GM10847 (cell line): ENCODE results near the gene ASB8.

ENCODE experiments used
- POLR2A ChIP-seq: IDR thresholded peaks from 2 replicates; pipeline ENCODE4 v1.6.1; 2011; ENCODE audit not compliant: insufficient read length; ENCODE audit errors: extremely low read depth

The ASB8 gene

GRCh38 chr12:48128800-48129199 lies 28.5 kb downstream of the ASB8 start:
- TF ChIP-seq POLR2A = no peak

GRCh38 chr12:48126953-48127630 lies 30.2 kb downstream of the ASB8 start:
- TF ChIP-seq POLR2A = no peak

GRCh38 chr12:48125985-48126384 lies 31.3 kb downstream of the ASB8 start:
- TF ChIP-seq POLR2A = no peak

- no peak for TF ChIP-seq POLR2A
Measured at GRCh38 chr12:48123169-48123568, 34.1 kb downstream of the ASB8 start.

GRCh38 chr12:48122065-48122834 lies 35.1 kb downstream of the ASB8 start:
- no peak for TF ChIP-seq POLR2A

GRCh38 chr12:48121522-48121921 lies 35.8 kb downstream of the ASB8 start:
- no peak for TF ChIP-seq POLR2A

GRCh38 chr12:48119834-48120195 lies 37.5 kb downstream of the ASB8 start:
- TF ChIP-seq POLR2A = no peak

GRCh38 chr12:48119078-48119833 lies 38.1 kb downstream of the ASB8 start, which contains the start of gene PFKM:
Gene PFKM (plus strand): TSS chr12:48119364. CDS start chr12:48122775, 3,411 bp downstream.
- TF ChIP-seq POLR2A = no peak

GRCh38 chr12:48118284-48118871 lies 38.9 kb downstream of the ASB8 start:
- no peak for TF ChIP-seq POLR2A

- TF ChIP-seq POLR2A = no peak
Measured at GRCh38 chr12:48115957-48116356, 41.4 kb downstream of the ASB8 start.

GRCh38 chr12:48110691-48111311 lies 46.5 kb downstream of the ASB8 start:
- no peak for TF ChIP-seq POLR2A

- no peak for TF ChIP-seq POLR2A
Measured at GRCh38 chr12:48109424-48109823, 47.9 kb downstream of the ASB8 start.

GRCh38 chr12:48106681-48107613 lies 50.4 kb downstream of the ASB8 start:
- TF ChIP-seq POLR2A = no peak

GRCh38 chr12:48105867-48106680 lies 51.2 kb downstream of the ASB8 start, which contains the start of gene SENP1:
Gene SENP1 (minus strand): TSS chr12:48106079. CDS start chr12:48101472, 4,607 bp downstream.
- peak; percentile 15 for TF ChIP-seq POLR2A
